Neural cell (in vitro differentiated cells): ENCODE results near the gene GALE. TPM values are rescaled to one million over a fixed set of nuclear protein-coding genes. Genes with fewer than 3 reads are reported as not detected.

Experiments
- H2AFZ ChIP-seq: fragments of 200-600, 300-800 bp; sonication (generic), shearing (Covaris generic); 2 replicates; pipeline ENCODE4 v1.6.0; 2014; ENCODE audit warnings: low read depth, mild to moderate bottlenecking, antibody characterized with exemption, low read length, moderate library complexity
- H3F3A ChIP-seq: fragments of 200-600 bp; shearing (Covaris generic); 2 replicates; pipeline ENCODE4 v1.6.1; 2016; ENCODE audit warnings: mild to moderate bottlenecking, moderate library complexity, mixed read lengths, antibody characterized with exemption, low read length; ENCODE audit not compliant: insufficient read depth, poor library complexity, severe bottlenecking
- H3K27ac ChIP-seq: fragments of 200-600, 300-800 bp; sonication (generic), shearing (Covaris generic); 2 replicates; pipeline ENCODE4 v1.5.1; 2014; ENCODE audit warnings: mild to moderate bottlenecking, low read length, moderate library complexity
- H3K27me3 ChIP-seq: fragments of 300-800, 200-600 bp; sonication (generic), shearing (Covaris generic); 2 replicates; pipeline ENCODE4 v1.6.0; 2014; ENCODE audit warnings: mild to moderate bottlenecking, low read depth, low read length, moderate library complexity; ENCODE audit not compliant: insufficient read depth
- H3K36me3 ChIP-seq: fragments of 300-800, 200-600 bp; sonication (generic), shearing (Covaris generic); 2 replicates; pipeline ENCODE4 v1.5.1; 2014; ENCODE audit warnings: mild to moderate bottlenecking, antibody characterized with exemption, low read length, moderate library complexity; ENCODE audit not compliant: insufficient read depth
- H3K4me2 ChIP-seq: fragments of 300-800, 200-600 bp; sonication (generic), shearing (Covaris generic); 2 replicates; pipeline ENCODE4 v1.6.0; 2014; ENCODE audit warnings: mild to moderate bottlenecking, low read length
- H3K4me3 ChIP-seq: fragments of 300-800, 200-600 bp; sonication (generic), shearing (Covaris generic); 2 replicates; pipeline ENCODE4 v1.5.1; 2014; ENCODE audit warnings: mild to moderate bottlenecking, low read length, moderate library complexity
- H3K79me2 ChIP-seq: fragments of 200-600 bp; shearing (Covaris generic); replicated peaks from 2 replicates; pipeline ENCODE4 v1.6.0; 2014; ENCODE audit warnings: mild to moderate bottlenecking, low read length, moderate library complexity; ENCODE audit not compliant: insufficient read depth
- H3K9ac ChIP-seq: fragments of 300-800, 200-600 bp; sonication (generic), shearing (Covaris generic); 2 replicates; pipeline ENCODE4 v1.6.1; 2016; ENCODE audit warnings: mild to moderate bottlenecking, low read length, mixed read lengths
- H3K9me2 ChIP-seq: fragments of 200-600 bp; shearing (Covaris generic); 2 replicates; pipeline ENCODE4 v1.6.1; 2016; ENCODE audit warnings: mild to moderate bottlenecking, low read length, mixed read lengths; ENCODE audit not compliant: insufficient read depth
- H3K9me3 ChIP-seq: fragments of 200-600, 300-800 bp; sonication (generic), shearing (Covaris generic); 2 replicates; pipeline ENCODE4 v1.6.1; 2016; ENCODE audit warnings: mild to moderate bottlenecking, mixed run types, low read length, moderate library complexity, mixed read lengths
- H4K20me1 ChIP-seq: fragments of 200-600 bp; shearing (Covaris generic); 2 replicates; pipeline ENCODE4 v1.6.1; 2016; ENCODE audit warnings: mild to moderate bottlenecking, mixed run types; ENCODE audit not compliant: insufficient read depth
- EP300 ChIP-seq: fragments of 450-650 bp; conservative IDR thresholded peaks from 2 replicates; pipeline ENCODE4 v1.6.1; 2014; ENCODE audit warnings: antibody characterized with exemption, mild to moderate bottlenecking, moderate library complexity; ENCODE audit not compliant: poor library complexity, severe bottlenecking
- EZH2 ChIP-seq: fragments of 200-600, 300-800 bp; shearing (Covaris generic), sonication (generic); IDR thresholded peaks from 2 replicates; pipeline ENCODE4 v1.6.1; 2014; ENCODE audit warnings: antibody characterized with exemption, low read length, borderline replicate concordance, mild to moderate bottlenecking; ENCODE audit not compliant: insufficient read depth, poor library complexity, severe bottlenecking
- MXI1 ChIP-seq: fragments of 450-650 bp; conservative IDR thresholded peaks from 2 replicates; pipeline ENCODE4 v1.6.1; 2014; ENCODE audit warnings: antibody characterized with exemption, mild to moderate bottlenecking; ENCODE audit not compliant: poor library complexity, severe bottlenecking
- POLR2AphosphoS5 ChIP-seq: IDR thresholded peaks from 2 replicates; pipeline ENCODE4 v1.6.1; 2012
- RAD21 ChIP-seq: fragments of 450-650 bp; conservative IDR thresholded peaks from 2 replicates; pipeline ENCODE4 v1.6.1; 2014; ENCODE audit warnings: antibody characterized with exemption, mild to moderate bottlenecking, moderate library complexity
- REST ChIP-seq: IDR thresholded peaks from 2 replicates; pipeline ENCODE4 v1.6.1; 2012; ENCODE audit warnings: borderline replicate concordance
- SMC3 ChIP-seq: fragments of 450-650 bp; conservative IDR thresholded peaks from 2 replicates; pipeline ENCODE4 v1.6.1; 2014; ENCODE audit warnings: antibody characterized with exemption, mild to moderate bottlenecking, moderate library complexity; ENCODE audit not compliant: poor library complexity
- TAF1 ChIP-seq: IDR thresholded peaks from 2 replicates; pipeline ENCODE4 v1.6.1; 2012; ENCODE audit warnings: low read depth
- polyA plus RNA-seq: library from polyadenylated mRNA; depleted of rRNA; stranded (reverse); fragments of >200 nt; gene quantifications from 2 replicates; pipeline ENCODE4 v1.2.3, GENCODE V29; 2014
- TF ChIP-seq, protein P1 (sequence below): fragments of 450-650 bp; IDR thresholded peaks from 2 replicates; pipeline ENCODE4 v1.5.1; 2014; ENCODE audit warnings: antibody characterized with exemption, mild to moderate bottlenecking, moderate library complexity; ENCODE audit not compliant: poor library complexity, severe bottlenecking

GALE gene
- polyA plus RNA-seq, 1 donor from 2014 or later, result 109 TPM

DNA sequence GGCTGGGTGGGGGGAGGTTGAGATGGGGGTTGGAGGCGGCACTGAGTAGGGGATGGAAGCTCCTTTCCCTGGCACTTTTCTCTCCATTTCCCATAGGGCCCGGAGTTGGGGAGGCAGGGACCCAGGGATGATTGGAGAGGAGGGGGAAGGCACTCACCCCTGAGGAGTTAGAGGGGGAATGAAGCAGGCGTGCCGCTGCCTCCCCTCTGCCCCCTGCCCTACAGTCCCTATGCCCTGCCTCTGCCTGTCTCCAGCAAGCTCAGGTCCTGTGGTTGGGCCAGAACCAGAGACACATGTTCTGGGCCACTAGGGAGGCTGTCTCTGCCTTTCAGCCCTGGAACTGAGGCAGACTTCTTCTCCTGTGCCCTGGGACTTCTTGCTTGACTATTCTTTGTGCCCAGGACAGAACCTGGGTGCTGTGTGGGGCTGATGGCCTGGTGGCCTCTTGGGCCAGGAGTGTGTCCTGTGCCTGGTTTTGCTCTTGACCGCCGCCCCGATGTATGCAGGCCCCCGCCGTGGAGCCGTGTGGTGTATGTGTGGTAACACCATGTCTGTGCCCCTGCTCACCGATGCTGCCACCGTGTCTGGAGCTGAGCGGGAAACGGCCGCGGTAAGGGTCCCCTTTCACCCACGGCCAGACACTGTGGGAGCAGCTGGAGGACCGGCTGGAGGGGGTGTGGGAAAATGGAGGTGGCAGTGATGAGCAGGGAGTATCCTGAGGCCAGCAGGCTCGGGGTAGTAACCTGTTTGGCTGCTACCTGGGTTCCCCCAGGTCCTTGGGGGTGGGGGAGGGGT, 8.2 kb downstream of the GALE start:
- Histone ChIP-seq H3F3A (no peaks in the 10 kb centered on the region), H3K4me3 (peak overlapping the region; percentile 77), H3K9me3 (no peaks in the 10 kb centered on the region), H3K79me2 (peaks cover 18% of the 10 kb centered on the region), H3K9me2 (no peaks in the 10 kb centered on the region), H3K4me2 (peak overlapping the region; percentile 21), H3K27ac (peak overlapping the region; percentile 69), H3K9ac (peak overlapping the region; percentile 83), H3K27me3 (no peaks in the 10 kb centered on the region), H3K36me3 (no peaks in the 10 kb centered on the region), H4K20me1 (no peaks in the 10 kb centered on the region), H2AFZ (no peak overlapping the region)
- no peak for TF ChIP-seq SMC3
- TF ChIP-seq, protein P1, sequence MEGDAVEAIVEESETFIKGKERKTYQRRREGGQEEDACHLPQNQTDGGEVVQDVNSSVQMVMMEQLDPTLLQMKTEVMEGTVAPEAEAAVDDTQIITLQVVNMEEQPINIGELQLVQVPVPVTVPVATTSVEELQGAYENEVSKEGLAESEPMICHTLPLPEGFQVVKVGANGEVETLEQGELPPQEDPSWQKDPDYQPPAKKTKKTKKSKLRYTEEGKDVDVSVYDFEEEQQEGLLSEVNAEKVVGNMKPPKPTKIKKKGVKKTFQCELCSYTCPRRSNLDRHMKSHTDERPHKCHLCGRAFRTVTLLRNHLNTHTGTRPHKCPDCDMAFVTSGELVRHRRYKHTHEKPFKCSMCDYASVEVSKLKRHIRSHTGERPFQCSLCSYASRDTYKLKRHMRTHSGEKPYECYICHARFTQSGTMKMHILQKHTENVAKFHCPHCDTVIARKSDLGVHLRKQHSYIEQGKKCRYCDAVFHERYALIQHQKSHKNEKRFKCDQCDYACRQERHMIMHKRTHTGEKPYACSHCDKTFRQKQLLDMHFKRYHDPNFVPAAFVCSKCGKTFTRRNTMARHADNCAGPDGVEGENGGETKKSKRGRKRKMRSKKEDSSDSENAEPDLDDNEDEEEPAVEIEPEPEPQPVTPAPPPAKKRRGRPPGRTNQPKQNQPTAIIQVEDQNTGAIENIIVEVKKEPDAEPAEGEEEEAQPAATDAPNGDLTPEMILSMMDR, result no peak
- no peak for TF ChIP-seq RAD21
- no peak for TF ChIP-seq EP300
- TF ChIP-seq POLR2AphosphoS5, result no peak
- TF ChIP-seq EZH2, result no peak
- no peak for TF ChIP-seq REST
- TF ChIP-seq TAF1, result no peak
- TF ChIP-seq MXI1, result no peak

GRCh38 chr1:23791516-23792047, 9.0 kb downstream of the GALE start:
- peak overlapping the region; percentile 83 for H3K9ac ChIP-seq
- peak overlapping the region; percentile 89 for H2AFZ ChIP-seq
- H4K20me1 ChIP-seq, result no peaks in the 10 kb centered on the region
- H3K79me2 ChIP-seq, result peaks cover 18% of the 10 kb centered on the region
- no peaks in the 10 kb centered on the region for H3K9me2 ChIP-seq
- no peaks in the 10 kb centered on the region for H3F3A ChIP-seq
- no peaks in the 10 kb centered on the region for H3K9me3 ChIP-seq
- peak overlapping the region; percentile 69 for H3K27ac ChIP-seq
- TF ChIP-seq EZH2 (no peak), EP300 (no peak), TAF1 (no peak), SMC3 (no peak), POLR2AphosphoS5 (no peak), RAD21 (no peak), REST (no peak), MXI1 (no peak)
- TF ChIP-seq, protein P1, result no peak
- H3K4me3 ChIP-seq, result peak overlapping the region; percentile 77
- peak overlapping the region; percentile 80 for H3K4me2 ChIP-seq
- no peaks in the 10 kb centered on the region for H3K36me3 ChIP-seq
- no peaks in the 10 kb centered on the region for H3K27me3 ChIP-seq
